HG03280 (cell line): Measurements from ENCODE around the gene FSTL3.
"Not testable (repeated sequence)": the region's sequence is repeated elsewhere in the genome, so short reads cannot be mapped to it uniquely, and the experiment has no call there.

Experiments used
- ATAC-seq: cut with Tn5 transposase; IDR thresholded peaks from one replicate; pipeline ENCODE4 v1.9.1; 2021; ENCODE audit warnings: mild to moderate bottlenecking, moderate library complexity; ENCODE audit not compliant: unreplicated experiment

The FSTL3 gene

GRCh38 chr19:709196-709964 lies 33.2 kb downstream of the FSTL3 start:
- ATAC-seq = no peak

- no peak for ATAC-seq
Measured at GRCh38 chr19:709965-710571, 33.9 kb downstream of the FSTL3 start.

- no peak for ATAC-seq
Measured at GRCh38 chr19:710767-711166, 34.6 kb downstream of the FSTL3 start.

GRCh38 chr19:711254-711653 lies 35.1 kb downstream of the FSTL3 start:
- no peak for ATAC-seq

- no peak for ATAC-seq
Measured at GRCh38 chr19:715347-715746, 39.2 kb downstream of the FSTL3 start.

- no peak for ATAC-seq
Measured at GRCh38 chr19:718251-718951, 42.2 kb downstream of the FSTL3 start.

GRCh38 chr19:718991-719512 lies 42.9 kb downstream of the FSTL3 start:
- no peak for ATAC-seq

GRCh38 chr19:719636-720344 lies 43.6 kb downstream of the FSTL3 start:
- no peak for ATAC-seq

GRCh38 chr19:720345-721160 lies 44.4 kb downstream of the FSTL3 start:
- no peak for ATAC-seq

GRCh38 chr19:722553-723101 lies 46.4 kb downstream of the FSTL3 start:
- no peak for ATAC-seq

- ATAC-seq = no peak
Measured at GRCh38 chr19:723247-723646, 47.1 kb downstream of the FSTL3 start.

- no peak for ATAC-seq
Measured at GRCh38 chr19:723714-724113, 47.5 kb downstream of the FSTL3 start.

- no peak for ATAC-seq
Measured at GRCh38 chr19:725461-726089, 49.4 kb downstream of the FSTL3 start.

GRCh38 chr19:726993-727956 lies 51.1 kb downstream of the FSTL3 start:
- ATAC-seq = no peak

- ATAC-seq = no peak
Measured at GRCh38 chr19:728011-728410, 51.8 kb downstream of the FSTL3 start.

- not testable (repeated sequence) for ATAC-seq
Measured at GRCh38 chr19:729564-729963, 53.4 kb downstream of the FSTL3 start.

GRCh38 chr19:729965-730668 lies 53.9 kb downstream of the FSTL3 start:
- ATAC-seq = no peak

GRCh38 chr19:731000-731399 lies 54.8 kb downstream of the FSTL3 start:
- ATAC-seq = no peak
